ENCODE results near the gene SRM.
A peak's percentile ranks its signal among the peaks of the same experiment; 100 is the strongest.
"Not testable (repeated sequence)": the region's sequence is repeated elsewhere in the genome, so short reads cannot be mapped to it uniquely, and the experiment has no call there.

SRM gene

GRCh38 chr1:11078631-11079030 lies 18.8 kb upstream of the SRM start:
- H3K36me3 ChIP-seq (ENCODE audit: control insufficient read depth, insufficient read depth, low read length, severe bottlenecking), result peaks cover 68% of the 10 kb centered on the region

GRCh38 chr1:11073398-11073797 lies 13.6 kb upstream of the SRM start:
- peaks cover 90% of the 10 kb centered on the region for H3K36me3 ChIP-seq (ENCODE audit: control insufficient read depth, insufficient read depth, low read length, severe bottlenecking)

More at GRCh38 chr1:11078631-11079030, 18.8 kb upstream of the SRM start:
- Histone ChIP-seq H3K4me3 (ENCODE audit: low read length) (no peak overlapping the region), H3K27me3 (replicated peaks; ENCODE audit: control insufficient read depth, insufficient read depth, low read length) (no peaks in the 10 kb centered on the region), H3K9ac (ENCODE audit: low read length) (no peak overlapping the region), H3K4me1 (ENCODE audit: control insufficient read depth, insufficient read depth, low read length) (peaks cover 22% of the 10 kb centered on the region), H3K9me3 (ENCODE audit: control insufficient read depth, low read length) (no peaks in the 10 kb centered on the region)
- DNase-seq (ENCODE audit: low read depth), result peak; percentile 14

GRCh38 chr1:11072216-11072917 lies 12.5 kb upstream of the SRM start:
- Histone ChIP-seq H3K9me3 (ENCODE audit: control insufficient read depth, low read length) (no peaks in the 10 kb centered on the region), H3K36me3 (ENCODE audit: control insufficient read depth, insufficient read depth, low read length, severe bottlenecking) (peaks cover 98% of the 10 kb centered on the region)
- DNase-seq (ENCODE audit: low read depth), result no peak

More at GRCh38 chr1:11073398-11073797, 13.6 kb upstream of the SRM start:
- H3K9me3 ChIP-seq (ENCODE audit: control insufficient read depth, low read length); H3K9ac ChIP-seq (ENCODE audit: low read length); DNase-seq (ENCODE audit: low read depth); H3K27me3 ChIP-seq (replicated peaks; ENCODE audit: control insufficient read depth, insufficient read depth, low read length); H3K4me1 ChIP-seq (ENCODE audit: control insufficient read depth, insufficient read depth, low read length); H3K4me3 ChIP-seq (ENCODE audit: low read length): not testable (repeated sequence)

GRCh38 chr1:11071463-11072215 lies 11.8 kb upstream of the SRM start:
- Histone ChIP-seq H3K9ac (ENCODE audit: low read length) (no peak overlapping the region), H3K4me1 (ENCODE audit: control insufficient read depth, insufficient read depth, low read length) (no peaks in the 10 kb centered on the region), H3K27me3 (replicated peaks; ENCODE audit: control insufficient read depth, insufficient read depth, low read length) (no peaks in the 10 kb centered on the region), H3K4me3 (ENCODE audit: low read length) (no peak overlapping the region), H3K9me3 (ENCODE audit: control insufficient read depth, low read length) (no peaks in the 10 kb centered on the region), H3K36me3 (ENCODE audit: control insufficient read depth, insufficient read depth, low read length, severe bottlenecking) (peaks cover 95% of the 10 kb centered on the region)
- DNase-seq (ENCODE audit: low read depth), result no peak

More at GRCh38 chr1:11072216-11072917, 12.5 kb upstream of the SRM start:
- Histone ChIP-seq H3K27me3 (replicated peaks; ENCODE audit: control insufficient read depth, insufficient read depth, low read length) (no peaks in the 10 kb centered on the region), H3K4me3 (ENCODE audit: low read length) (no peak overlapping the region), H3K4me1 (ENCODE audit: control insufficient read depth, insufficient read depth, low read length) (no peaks in the 10 kb centered on the region), H3K9ac (ENCODE audit: low read length) (no peak overlapping the region)

GRCh38 chr1:11070876-11071275 lies 11.1 kb upstream of the SRM start:
- no peaks in the 10 kb centered on the region for H3K9me3 ChIP-seq (ENCODE audit: control insufficient read depth, low read length)
- DNase-seq (ENCODE audit: low read depth), result no peak
- no peaks in the 10 kb centered on the region for H3K4me1 ChIP-seq (ENCODE audit: control insufficient read depth, insufficient read depth, low read length)
- H3K9ac ChIP-seq (ENCODE audit: low read length), result no peak overlapping the region
- peaks cover 95% of the 10 kb centered on the region for H3K36me3 ChIP-seq (ENCODE audit: control insufficient read depth, insufficient read depth, low read length, severe bottlenecking)
- no peaks in the 10 kb centered on the region for H3K27me3 ChIP-seq (replicated peaks; ENCODE audit: control insufficient read depth, insufficient read depth, low read length)
- H3K4me3 ChIP-seq (ENCODE audit: low read length), result no peak overlapping the region

- Histone ChIP-seq H3K9ac (ENCODE audit: low read length) (no peak overlapping the region), H3K4me1 (ENCODE audit: control insufficient read depth, insufficient read depth, low read length) (no peaks in the 10 kb centered on the region), H3K4me3 (ENCODE audit: low read length) (no peak overlapping the region), H3K9me3 (ENCODE audit: control insufficient read depth, low read length) (no peaks in the 10 kb centered on the region), H3K27me3 (replicated peaks; ENCODE audit: control insufficient read depth, insufficient read depth, low read length) (no peaks in the 10 kb centered on the region), H3K36me3 (ENCODE audit: control insufficient read depth, insufficient read depth, low read length, severe bottlenecking) (peaks cover 90% of the 10 kb centered on the region)
- no peak for DNase-seq (ENCODE audit: low read depth)
These were observed 9.0 kb upstream of the SRM start for GRCh38 chr1:11068600-11069473.

GRCh38 chr1:11067716-11068599 lies 8.1 kb upstream of the SRM start:
- Histone ChIP-seq H3K9me3 (ENCODE audit: control insufficient read depth, low read length) (no peaks in the 10 kb centered on the region), H3K4me1 (ENCODE audit: control insufficient read depth, insufficient read depth, low read length) (peaks cover 4% of the 10 kb centered on the region), H3K36me3 (ENCODE audit: control insufficient read depth, insufficient read depth, low read length, severe bottlenecking) (peaks cover 83% of the 10 kb centered on the region), H3K27me3 (replicated peaks; ENCODE audit: control insufficient read depth, insufficient read depth, low read length) (no peaks in the 10 kb centered on the region), H3K9ac (ENCODE audit: low read length) (no peak overlapping the region), H3K4me3 (ENCODE audit: low read length) (no peak overlapping the region)
- no peak for DNase-seq (ENCODE audit: low read depth)

- no peak for DNase-seq (ENCODE audit: low read depth)
- Histone ChIP-seq H3K27me3 (replicated peaks; ENCODE audit: control insufficient read depth, insufficient read depth, low read length) (no peaks in the 10 kb centered on the region), H3K4me1 (ENCODE audit: control insufficient read depth, insufficient read depth, low read length) (peaks cover 9% of the 10 kb centered on the region), H3K4me3 (ENCODE audit: low read length) (no peak overlapping the region), H3K9me3 (ENCODE audit: control insufficient read depth, low read length) (no peaks in the 10 kb centered on the region), H3K9ac (ENCODE audit: low read length) (no peak overlapping the region), H3K36me3 (ENCODE audit: control insufficient read depth, insufficient read depth, low read length, severe bottlenecking) (peaks cover 62% of the 10 kb centered on the region)
These were observed 6.0 kb upstream of the SRM start for GRCh38 chr1:11065796-11066195.

- no peak for DNase-seq (ENCODE audit: low read depth)
- Histone ChIP-seq H3K4me1 (ENCODE audit: control insufficient read depth, insufficient read depth, low read length) (peaks cover 12% of the 10 kb centered on the region), H3K9ac (ENCODE audit: low read length) (no peak overlapping the region), H3K9me3 (ENCODE audit: control insufficient read depth, low read length) (no peaks in the 10 kb centered on the region), H3K4me3 (ENCODE audit: low read length) (no peak overlapping the region), H3K36me3 (ENCODE audit: control insufficient read depth, insufficient read depth, low read length, severe bottlenecking) (peaks cover 53% of the 10 kb centered on the region), H3K27me3 (replicated peaks; ENCODE audit: control insufficient read depth, insufficient read depth, low read length) (no peaks in the 10 kb centered on the region)
These were observed 5.1 kb upstream of the SRM start for GRCh38 chr1:11064942-11065341.

GRCh38 chr1:11063937-11064537 lies 4.2 kb upstream of the SRM start:
- H3K4me1 ChIP-seq (ENCODE audit: control insufficient read depth, insufficient read depth, low read length), result peaks cover 12% of the 10 kb centered on the region
- not testable (repeated sequence) for H3K4me3 ChIP-seq (ENCODE audit: low read length); H3K9me3 ChIP-seq (ENCODE audit: control insufficient read depth, low read length); H3K27me3 ChIP-seq (replicated peaks; ENCODE audit: control insufficient read depth, insufficient read depth, low read length); DNase-seq (ENCODE audit: low read depth); H3K9ac ChIP-seq (ENCODE audit: low read length)
- H3K36me3 ChIP-seq (ENCODE audit: control insufficient read depth, insufficient read depth, low read length, severe bottlenecking), result peaks cover 44% of the 10 kb centered on the region

Measured in adipocyte (in vitro differentiated cells).